Glutamatergic neuron (in vitro differentiated cells): ENCODE measurements around the gene PRRC2B. TPM values are rescaled to one million over a fixed set of nuclear protein-coding genes. Genes with fewer than 3 reads are reported as not detected.

Source experiments
- DNase-seq: peaks from one replicate; pipeline ENCODE4 v3.0.0; 2022
- H3K27ac Mint-ChIP-seq: one replicate; pipeline ENCODE4 v1.8.0; 2020; ENCODE audit warnings: mild to moderate bottlenecking, mixed read lengths, inconsistent platforms; ENCODE audit not compliant: unreplicated experiment
- H3K27me3 Mint-ChIP-seq: one replicate; pipeline ENCODE4 v1.8.0; 2020; ENCODE audit warnings: mild to moderate bottlenecking, moderate library complexity, mixed read lengths, inconsistent platforms; ENCODE audit not compliant: unreplicated experiment
- H3K36me3 Mint-ChIP-seq: one replicate; pipeline ENCODE4 v1.8.0; 2020; ENCODE audit warnings: mild to moderate bottlenecking, mixed read lengths, inconsistent platforms; ENCODE audit not compliant: unreplicated experiment
- H3K4me1 Mint-ChIP-seq: one replicate; pipeline ENCODE4 v1.8.0; 2020; ENCODE audit warnings: mild to moderate bottlenecking, low read depth, mixed read lengths, inconsistent platforms; ENCODE audit not compliant: unreplicated experiment
- H3K4me3 Mint-ChIP-seq: one replicate; pipeline ENCODE4 v1.8.0; 2020; ENCODE audit warnings: mild to moderate bottlenecking, mixed read lengths, inconsistent platforms; ENCODE audit not compliant: unreplicated experiment
- H3K9me3 Mint-ChIP-seq: one replicate; pipeline ENCODE4 v1.8.0; 2020; ENCODE audit warnings: mild to moderate bottlenecking, moderate library complexity, mixed read lengths, inconsistent platforms; ENCODE audit not compliant: unreplicated experiment
- CTCF ChIP-seq: fragments of 200-600 bp; sonication (generic); IDR thresholded peaks from one replicate; pipeline ENCODE4 v1.5.0; 2021; ENCODE audit not compliant: partially characterized antibody, unreplicated experiment
- total RNA-seq: library from RNA; stranded (reverse); fragmentation: NEBNext Ultra II Directional; extraction: Animal tissue kit (Norgen Biotek cat#: 25700); gene quantifications from one replicate; pipeline ENCODE4 v1.2.1, GENCODE V29; 2021; ENCODE audit not compliant: unreplicated experiment

The PRRC2B gene
- total RNA-seq, 1 donor from 2014 or later = 489 TPM

DNA sequence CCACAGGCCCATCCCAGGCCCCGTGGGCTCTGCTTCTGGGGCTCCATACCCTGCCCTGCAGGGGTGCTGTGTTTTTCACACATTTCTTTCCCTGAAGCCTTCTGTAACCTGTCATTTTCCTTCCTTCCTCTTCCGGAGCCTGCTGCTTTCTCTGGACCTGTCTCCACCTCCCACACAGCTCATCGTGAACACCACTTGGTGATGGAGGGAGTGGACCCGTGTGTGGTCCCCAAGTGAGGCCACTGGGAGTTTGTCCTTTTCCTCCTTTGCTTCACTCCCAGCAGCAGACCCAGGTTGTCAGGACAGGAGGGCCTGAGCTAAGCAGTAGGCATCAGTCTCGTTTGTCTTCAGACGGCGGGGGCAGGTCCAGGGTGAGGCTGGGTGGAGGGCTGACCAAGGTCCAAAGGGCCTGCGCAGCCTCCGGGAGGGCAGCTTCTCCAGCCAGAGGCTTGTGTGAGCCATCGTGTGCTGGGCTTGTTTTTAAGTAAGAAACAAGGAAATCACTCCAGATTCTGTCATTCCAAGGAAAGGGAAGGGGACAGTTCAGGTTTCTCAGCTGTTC, 103.0 kb downstream of the PRRC2B start:
- DNase-seq = no peak
- TF ChIP-seq CTCF = no peak
- Mint-ChIP-seq H3K4me3 (no peak overlapping the region), H3K27ac (peak overlapping the region; percentile 12), H3K9me3 (peaks cover 41% of the 10 kb centered on the region), H3K4me1 (peaks cover 12% of the 10 kb centered on the region), H3K27me3 (peaks cover 27% of the 10 kb centered on the region), H3K36me3 (peaks cover 16% of the 10 kb centered on the region)

GRCh38 chr9:131499254-131499767, 105.4 kb downstream of the PRRC2B start:
- Mint-ChIP-seq H3K27ac (peak overlapping the region; percentile 64), H3K9me3 (peaks cover 39% of the 10 kb centered on the region), H3K27me3 (peaks cover 23% of the 10 kb centered on the region), H3K4me3 (no peak overlapping the region), H3K4me1 (peaks cover 13% of the 10 kb centered on the region), H3K36me3 (peaks cover 6% of the 10 kb centered on the region)
- no peak for TF ChIP-seq CTCF
- no peak for DNase-seq

DNA sequence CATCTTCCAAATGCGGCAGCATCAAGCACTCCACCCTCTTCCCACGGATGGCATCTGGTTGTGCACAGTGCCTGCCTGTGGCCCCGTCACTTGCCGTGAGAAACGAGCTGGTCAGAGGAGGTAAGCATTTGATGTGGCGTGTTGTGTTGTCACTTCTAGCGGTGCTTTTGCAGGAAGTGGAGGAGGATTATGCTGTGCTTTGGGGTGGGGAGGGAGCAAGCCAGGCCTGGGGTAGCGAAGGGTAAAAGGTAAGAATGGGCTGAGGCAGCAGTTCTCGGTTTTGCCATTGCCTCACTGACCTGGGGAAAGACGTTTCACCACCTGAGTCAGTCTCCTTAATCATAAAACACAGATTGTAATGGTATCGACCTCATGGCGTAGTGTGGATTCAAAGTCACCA, 106.5 kb downstream of the PRRC2B start:
- no peak for TF ChIP-seq CTCF
- Mint-ChIP-seq H3K4me3 (no peak overlapping the region), H3K36me3 (peaks cover 6% of the 10 kb centered on the region), H3K27ac (peak overlapping the region; percentile 53), H3K4me1 (peaks cover 17% of the 10 kb centered on the region), H3K9me3 (peaks cover 40% of the 10 kb centered on the region), H3K27me3 (peaks cover 19% of the 10 kb centered on the region)
- no peak for DNase-seq

DNA sequence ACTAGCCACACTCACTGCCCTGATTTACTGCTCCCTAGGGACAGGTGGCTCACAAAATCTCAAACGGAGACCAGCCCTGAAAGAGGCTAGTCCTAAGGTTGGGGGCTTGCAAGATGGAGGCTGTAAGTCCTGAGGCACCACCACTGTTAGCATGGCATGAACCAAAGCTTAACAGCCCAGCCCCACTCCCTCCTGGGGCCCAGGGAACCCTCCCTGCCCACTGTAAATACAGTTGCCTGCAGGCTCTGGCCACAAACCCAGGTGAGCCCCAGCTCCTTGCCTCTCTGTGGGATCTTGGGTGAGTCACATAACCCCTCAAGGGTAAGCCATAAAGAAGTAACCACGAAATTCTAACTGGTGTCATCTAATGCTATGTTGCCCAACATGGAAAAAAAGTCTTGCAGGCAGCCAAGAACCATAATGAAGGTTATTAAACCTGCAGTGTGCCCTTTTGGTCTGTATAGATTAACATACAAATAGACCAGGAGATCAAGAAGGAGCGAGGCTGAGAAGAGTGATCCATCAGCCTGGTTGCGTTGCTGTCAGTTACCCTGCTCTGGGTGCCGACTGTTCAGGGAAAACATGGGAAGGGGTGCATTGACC, 107.2 kb downstream of the PRRC2B start:
- H3K9me3 Mint-ChIP-seq = peaks cover 38% of the 10 kb centered on the region
- DNase-seq = no peak
- no peak for TF ChIP-seq CTCF
- H3K27ac Mint-ChIP-seq = peak overlapping the region; percentile 72
- H3K36me3 Mint-ChIP-seq = peaks cover 6% of the 10 kb centered on the region
- H3K4me3 Mint-ChIP-seq = peak overlapping the region; percentile 67
- H3K4me1 Mint-ChIP-seq = peaks cover 17% of the 10 kb centered on the region
- H3K27me3 Mint-ChIP-seq = peaks cover 18% of the 10 kb centered on the region
